A549 (cell line): ENCODE data around the gene HHIPL2. TPM values are rescaled to one million over a fixed set of nuclear protein-coding genes. Genes with fewer than 3 reads are reported as not detected.

Experiments used
- ATAC-seq, 2 experiments: fragments of 200-7000 bp in 1 of 2; fragments of >200 bp in 1 of 2; cut with Nextera tagmentation in 1 of 2; cut with Tn5 transposase in 1 of 2; 3 replicates each; pipeline versions ENCODE4 v1.8.0 to v1.9.1; 2018 to 2020; ENCODE audit warnings: mild to moderate bottlenecking in 1 of 2, moderate library complexity in 1 of 2
- CTCF ChIA-PET: fragments of 300-600 bp; sonication (Branson Sonifier 250); formaldehyde crosslinking; extraction: SDS; loops from one replicate; lab custom pipeline; 2021; ENCODE audit warnings: antibody characterized with exemption, inconsistent platforms; lab: Yijun Ruan, JAX
- POLR2A ChIA-PET: fragments of 350-600 bp; formaldehyde crosslinking; extraction: SDS; loops from one replicate; lab custom pipeline; 2021; ENCODE audit warnings: antibody characterized with exemption, inconsistent platforms; lab: Yijun Ruan, JAX
- DNase-seq, 2 experiments: peaks; one replicate each; pipeline versions ENCODE4 v3.0.0 to v3.0.0-alpha.2; 2011 to 2016; ENCODE audit warnings: low read depth in 1 of 2, low spot score in 1 of 2
- FAIRE-seq: peaks from 2 replicates; lab custom pipeline; 2011; peaks lifted over from hg19 to GRCh38; lab: Jason Lieb, UNC
- H3K27ac ChIP-seq, 2 experiments: fragments of >200 bp; sonication (Bioruptor Twin); formaldehyde crosslinking; 3 replicates each; pipeline ENCODE4 v1.5.1; 2016 to 2017
- H3K4me1 ChIP-seq: fragments of >200 bp; sonication (Bioruptor Twin); formaldehyde crosslinking; 3 replicates; pipeline ENCODE4 v1.6.1; 2016
- H3K4me2 ChIP-seq: fragments of >200 bp; sonication (Bioruptor Twin); formaldehyde crosslinking; 3 replicates; pipeline ENCODE4 v1.6.1; 2016
- H3K4me3 ChIP-seq: fragments of >200 bp; sonication (Bioruptor Twin); formaldehyde crosslinking; 3 replicates; pipeline ENCODE4 v1.5.1; 2016
- H3K9me3 ChIP-seq: fragments of >200 bp; sonication (Bioruptor Twin); formaldehyde crosslinking; 3 replicates; pipeline ENCODE4 v1.6.1; 2016
- ATOH8 ChIP-seq: fragments of 250-450 bp; sonication (Bioruptor Pico); IDR thresholded peaks from 2 replicates; pipeline ENCODE4 v1.5.0; 2020; ENCODE audit warnings: low read depth, mild to moderate bottlenecking, moderate library complexity
- BCL3 ChIP-seq: fragments of >200 bp; sonication (Bioruptor Twin); formaldehyde crosslinking; IDR thresholded peaks from 3 replicates; pipeline ENCODE4 v1.6.1; 2016
- CBX2 ChIP-seq: fragments of 200-600 bp; sonication (generic); IDR thresholded peaks from 2 replicates; pipeline ENCODE4 v1.6.1; 2016; ENCODE audit warnings: low read depth, mild to moderate bottlenecking, borderline replicate concordance
- CEBPB ChIP-seq, 2 experiments: fragments of >200 bp in 1 of 2; sonication (Bioruptor Twin) in 1 of 2; formaldehyde crosslinking in 1 of 2; IDR thresholded peaks; 2 replicates each; pipeline ENCODE4 v1.6.1; 2012 to 2016
- CTCF ChIP-seq: fragments of >200 bp; sonication (Bioruptor Twin); formaldehyde crosslinking; IDR thresholded peaks from 3 replicates; pipeline ENCODE4 v1.5.1; 2016
- EP300 ChIP-seq, 2 experiments: fragments of >200 bp; sonication (Bioruptor Twin); formaldehyde crosslinking; IDR thresholded peaks; 2 replicates in 1 of 2; 3 replicates in 1 of 2; pipeline ENCODE4 v1.6.1; 2016 to 2017
- FOSL2 ChIP-seq, 2 experiments: fragments of 450-650 bp in 1 of 2; fragments of >200 bp in 1 of 2; sonication (Bioruptor Twin) in 1 of 2; formaldehyde crosslinking; IDR thresholded peaks; 2 replicates each; pipeline versions ENCODE4 v1.5.0 to v1.6.1; 2016 to 2020; ENCODE audit warnings: mild to moderate bottlenecking in 1 of 2, moderate library complexity in 1 of 2
- HES2 ChIP-seq: fragments of >200 bp; sonication (Bioruptor Twin); formaldehyde crosslinking; IDR thresholded peaks from 2 replicates; pipeline ENCODE4 v1.6.1; 2016
- HEYL ChIP-seq: fragments of 250-450 bp; sonication (Bioruptor Pico); IDR thresholded peaks from 2 replicates; pipeline ENCODE4 v1.8.0; 2021; ENCODE audit warnings: mild to moderate bottlenecking, moderate library complexity
- JUN ChIP-seq, 2 experiments: fragments of >200 bp; sonication (Bioruptor Twin); formaldehyde crosslinking; IDR thresholded peaks; 2 replicates in 1 of 2; 3 replicates in 1 of 2; pipeline ENCODE4 v1.6.1; 2016 to 2017
- JUNB ChIP-seq: fragments of >200 bp; sonication (Bioruptor Twin); formaldehyde crosslinking; IDR thresholded peaks from 2 replicates; pipeline ENCODE4 v1.6.1; 2016
- MAFK ChIP-seq: fragments of 450-650 bp; IDR thresholded peaks from 2 replicates; pipeline ENCODE4 v1.6.1; 2014; ENCODE audit not compliant: partially characterized antibody
- MAX ChIP-seq: IDR thresholded peaks from 2 replicates; pipeline ENCODE4 v1.6.1; 2012
- NFE2L2 ChIP-seq: fragments of 150-350 bp; conservative IDR thresholded peaks from 2 replicates; pipeline ENCODE4 v1.6.1; 2014; ENCODE audit warnings: low read length
- PHF8 ChIP-seq: fragments of 200-600 bp; sonication (generic); IDR thresholded peaks from 2 replicates; pipeline ENCODE4 v1.6.1; 2016; ENCODE audit warnings: low read depth, mild to moderate bottlenecking, antibody characterized with exemption, moderate library complexity, borderline replicate concordance
- POLR2AphosphoS2 ChIP-seq: conservative IDR thresholded peaks from 2 replicates; pipeline ENCODE4 v1.6.1; 2012; ENCODE audit warnings: low read length, improper control_type of control experiment, inconsistent platforms
- RAD21 ChIP-seq, 2 experiments: fragments of >200 bp in 1 of 2; sonication (Bioruptor Twin) in 1 of 2; formaldehyde crosslinking in 1 of 2; IDR thresholded peaks in 1 of 2; conservative IDR thresholded peaks in 1 of 2; 2 replicates in 1 of 2; 3 replicates in 1 of 2; pipeline ENCODE4 v1.6.1; 2012 to 2018; ENCODE audit warnings: inconsistent platforms in 1 of 2
- TP53 ChIP-seq: fragments of 250-450 bp; sonication (Bioruptor Pico); IDR thresholded peaks from 2 replicates; pipeline ENCODE4 v1.5.0; 2021; ENCODE audit warnings: mild to moderate bottlenecking, moderate library complexity
- USF2 ChIP-seq: fragments of 450-650 bp; IDR thresholded peaks from 2 replicates; pipeline ENCODE4 v1.6.1; 2014; ENCODE audit warnings: antibody characterized with exemption
- ZSCAN20 ChIP-seq: fragments of 250-450 bp; sonication (Bioruptor Pico); IDR thresholded peaks from 2 replicates; pipeline ENCODE4 v1.8.0; 2022; ENCODE audit warnings: mild to moderate bottlenecking, moderate library complexity
- WGBS: methylation state at CpG from one replicate; pipeline ENCODE4 v1.1.6; 2017; ENCODE audit errors: missing lambda C conversion rate; 5-methylcytosine and 5-hydroxymethylcytosine counted together
- polyA plus RNA-seq, 4 experiments: library from polyadenylated mRNA; depleted of rRNA in 3 of 4; stranded (reverse); fragments of >200 nt; fragmentation: RNase III in 1 of 4; extraction: RNeasy Plus Mini Kit Qiagen cat#74134 plus additional on column Dnase treatment in 1 of 4; gene quantifications; 2 replicates in 3 of 4; 3 replicates in 1 of 4; pipeline ENCODE4 v1.2.3, GENCODE V29; 2011 to 2017

The HHIPL2 gene
- polyA plus RNA-seq, 2 of the 4 experiments (the other 2 are of a cell fraction) = 16.6 to 19.6 TPM

- peak overlapping the region; percentile 89 for H3K4me2 ChIP-seq
- CTCF ChIA-PET = interaction anchor here (0.9 to 1.4 kb wide), 8 partner anchors 9 to 144 kb away, joined by 3 to 8 read pairs (median 4); no protein-coding TSS in a partner anchor
- FAIRE-seq = peak; percentile 23
- peaks cover 37% of the 10 kb centered on the region for H3K4me1 ChIP-seq
- H3K4me3 ChIP-seq = peak overlapping the region; percentile 45
- DNase-seq = peak; percentile 73 to 79
- H3K27ac ChIP-seq = peak overlapping the region; percentile 86 to 88
- POLR2A ChIA-PET = interaction anchor here (0.5 to 1.1 kb wide), 7 partner anchors 43 to 1814 kb away, joined by 3 to 8 read pairs (median 3); partner anchors contain the start of gene TAF1A
- no peaks in the 10 kb centered on the region for H3K9me3 ChIP-seq
- 2% methylated on average over 7 of the region's 7 CpGs for WGBS
- peak; percentile 94 to 96 for ATAC-seq
- TF ChIP-seq BCL3 (peak; percentile 45; the same call in 1 of the 3 replicates), CBX2 (no peak), RAD21 (conservative IDR thresholded peaks at IDR 0.05 in 1 of 2, IDR thresholded peaks at IDR 0.05 in 1 of 2) (peak in 1 of 2 experiments; percentile 26; a peak in 1 of 5 replicates), JUNB (no peak), CEBPB (IDR thresholded peaks at IDR 0.05) (peak; percentile 70 to 90), CTCF (no peak), NFE2L2 (peak; percentile 45), TP53 (CRISPR knock-in tag) (no peak), EP300 (IDR thresholded peaks at IDR 0.05) (peak in 1 of 2 experiments; percentile 60; a peak in 2 of 5 replicates), ATOH8 (CRISPR knock-in tag) (no peak), MAX (peak; percentile 52), JUN (IDR thresholded peaks at IDR 0.05) (peak in 1 of 2 experiments; percentile 45; a peak in 1 of 5 replicates), HEYL (CRISPR knock-in tag) (no peak), POLR2AphosphoS2 (no peak), USF2 (no peak), PHF8 (no peak), FOSL2 (IDR thresholded peaks at IDR 0.05) (peak; percentile 37; the same call in 1 of the 2 replicates), FOSL2 (CRISPR knock-in tag; IDR thresholded peaks at IDR 0.05) (peak; percentile 75), MAFK (peak; percentile 70), HES2 (no peak)
Observed at GRCh38 chr1:222546548-222547259, 1.2 kb downstream of the HHIPL2 start.

- WGBS = 57% methylated on average over 7 of the region's 7 CpGs
- ATAC-seq (no peak), DNase-seq (no peak), FAIRE-seq (no peak)
- Histone ChIP-seq H3K4me3 (peak overlapping the region; percentile 45; the same call in 2 of the 3 replicates), H3K4me2 (peak overlapping the region; percentile 89), H3K27ac (peak overlapping the region; percentile 86 to 88), H3K9me3 (no peaks in the 10 kb centered on the region), H3K4me1 (peaks cover 37% of the 10 kb centered on the region)
- ChIA-PET POLR2A (interaction anchor here (0.8 to 1.1 kb wide), 3 partner anchors 43 to 98 kb away, joined by 4 to 8 read pairs (median 4); partner anchors contain the start of gene TAF1A), CTCF (interaction anchor here (1.0 to 1.3 kb wide), 3 partner anchors 22 to 145 kb away, joined by 3 read pairs; no protein-coding TSS in a partner anchor)
- no peak for TF ChIP-seq ZSCAN20 (CRISPR knock-in tag)
- TF ChIP-seq, all 56 proteins: peak for 0
Observed at GRCh38 chr1:222546091-222546490, 1.8 kb downstream of the HHIPL2 start.
